HG02840 (cell line): ENCODE data around the gene PTAFR.
"Not testable (repeated sequence)": the region's sequence is repeated elsewhere in the genome, so short reads cannot be mapped to it uniquely, and the experiment has no call there.

ENCODE experiments used
- ATAC-seq: cut with Tn5 transposase; IDR thresholded peaks from one replicate; pipeline ENCODE4 v1.9.1; 2021; ENCODE audit warnings: mild to moderate bottlenecking, moderate library complexity, moderate number of reproducible peaks; ENCODE audit not compliant: unreplicated experiment, low FRiP score

PTAFR gene

DNA sequence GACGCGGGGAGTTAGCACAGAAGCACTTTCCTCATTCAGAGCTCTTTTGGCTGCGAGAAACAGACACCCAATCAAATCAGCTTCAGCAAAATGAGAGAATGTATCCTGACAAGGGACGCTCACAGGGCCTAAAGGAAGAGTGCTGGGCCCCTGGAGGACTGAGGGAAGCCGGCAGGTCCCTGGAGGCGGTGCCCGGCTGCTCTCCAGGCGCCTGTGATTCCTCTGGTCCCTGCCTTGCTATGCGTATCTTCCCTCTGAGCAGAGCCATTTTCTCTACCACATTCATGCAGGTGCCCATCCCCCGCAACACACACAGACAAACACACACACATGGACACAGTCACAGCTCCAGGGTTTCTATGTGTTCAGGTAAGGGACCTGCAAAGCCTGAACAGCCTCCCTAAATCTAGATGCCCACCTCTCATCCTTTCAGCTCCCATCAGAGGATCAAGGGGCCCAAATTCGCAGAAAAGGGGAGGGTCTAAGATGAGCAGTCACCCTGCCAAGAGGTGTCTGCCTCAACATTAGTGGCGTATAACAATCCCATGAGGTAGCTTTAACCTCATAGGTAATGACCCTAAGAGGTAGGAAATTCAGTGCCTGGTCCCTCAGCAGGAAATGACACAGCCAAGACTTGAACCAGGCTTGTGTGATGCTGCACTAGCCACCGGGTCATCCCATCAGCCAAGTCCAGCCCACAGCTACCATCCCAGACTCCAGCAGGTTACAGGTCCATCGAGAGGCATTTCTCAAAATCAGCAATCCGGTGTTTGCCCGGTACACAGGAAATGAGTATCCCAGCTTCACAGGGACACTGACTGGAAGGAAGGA is 29.0 kb downstream of the PTAFR start:
- ATAC-seq: peak; percentile 22

DNA sequence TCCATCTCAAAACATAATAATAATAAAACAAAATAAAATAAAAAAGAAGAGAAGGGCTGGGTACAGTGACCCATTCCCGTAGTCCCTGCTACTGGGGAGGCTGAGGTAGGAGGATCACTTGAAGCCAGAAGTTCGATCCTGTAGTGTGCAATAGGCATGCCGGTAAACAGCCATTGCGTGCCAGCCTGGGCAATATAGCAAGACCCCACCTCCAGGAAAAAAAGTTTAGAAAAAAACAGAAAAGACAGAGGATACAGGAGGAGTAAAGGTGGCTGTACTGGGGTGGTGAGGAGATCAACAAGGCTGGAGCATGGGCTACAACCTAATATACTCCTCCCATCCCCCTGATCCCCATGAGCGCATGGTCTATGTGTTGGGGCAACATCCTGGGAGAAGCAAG is 30.8 kb downstream of the PTAFR start:
- no peak for ATAC-seq

- peak; percentile 55 for ATAC-seq
These were observed 32.0 kb downstream of the PTAFR start for GRCh38 chr1:28144203-28145135.

DNA sequence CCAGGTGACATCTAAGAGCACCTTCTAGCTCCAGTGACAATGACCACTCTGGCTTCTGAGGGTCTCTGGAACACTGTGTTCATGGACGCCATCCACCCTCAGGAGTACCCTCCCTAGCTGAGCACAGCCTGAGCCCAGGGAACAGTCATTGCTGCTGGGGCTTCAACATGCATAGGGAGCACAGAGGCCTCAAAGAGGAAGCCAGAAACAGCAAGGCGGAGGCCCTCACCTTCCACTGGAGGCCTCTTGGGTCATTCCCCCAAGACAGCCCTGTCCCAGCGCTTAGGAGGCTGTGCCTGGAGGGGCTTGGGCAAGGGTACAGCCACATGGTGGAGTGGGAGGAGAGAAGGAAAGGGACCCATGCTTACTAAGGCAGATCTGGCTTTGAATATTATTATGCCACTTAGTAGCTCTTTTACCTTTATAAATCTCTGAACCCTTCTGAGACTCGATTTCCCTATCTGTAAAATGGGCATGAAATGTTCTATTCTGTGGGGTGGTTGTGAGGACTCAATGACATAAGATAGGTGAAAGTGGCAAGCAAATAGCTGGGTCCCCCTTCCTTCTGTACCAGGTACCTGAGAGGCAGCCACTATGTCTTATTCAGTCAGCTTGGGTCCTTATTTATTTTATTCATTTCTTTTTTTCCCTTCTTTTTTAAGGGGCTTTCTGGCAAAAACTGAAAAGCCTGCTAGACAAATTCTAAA is 32.8 kb downstream of the PTAFR start:
- ATAC-seq: no peak

GRCh38 chr1:28141685-28142084 is 34.8 kb downstream of the PTAFR start:
- no peak for ATAC-seq

- ATAC-seq: not testable (repeated sequence)
These were observed 36.6 kb downstream of the PTAFR start for GRCh38 chr1:28139866-28140265.

DNA sequence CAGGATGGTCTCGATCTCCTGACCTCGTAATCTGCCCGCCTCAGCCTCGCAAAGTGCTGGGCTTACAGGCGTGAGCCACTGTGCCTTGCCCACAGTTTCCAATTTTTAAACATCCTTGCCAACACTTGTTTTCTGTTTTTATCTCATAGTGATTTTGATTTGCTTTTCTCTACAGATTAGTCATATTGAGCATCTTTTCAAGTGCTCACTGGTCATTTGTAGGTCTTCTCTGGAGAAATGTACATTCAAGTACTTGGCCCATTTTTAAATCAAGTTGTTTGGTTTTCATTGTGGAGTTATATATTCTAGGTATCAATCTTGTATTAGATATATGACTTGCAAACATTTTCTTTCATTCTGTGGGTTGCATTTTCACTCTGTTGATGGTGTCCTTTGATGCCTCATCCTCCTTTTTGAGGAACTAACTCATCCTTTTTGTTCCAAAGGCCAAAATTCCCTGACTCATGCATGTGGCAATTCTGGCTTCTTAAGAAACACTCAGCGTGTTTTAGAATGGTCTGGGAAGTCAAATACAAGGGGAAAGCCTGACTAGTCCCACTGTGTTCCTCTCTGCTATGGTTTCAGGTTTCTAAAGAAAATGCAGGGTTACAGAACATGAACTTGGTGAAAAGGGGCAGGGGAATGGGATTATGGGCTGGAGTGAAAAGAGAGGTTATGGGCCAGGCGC is 37.3 kb downstream of the PTAFR start:
- no peak for ATAC-seq

DNA sequence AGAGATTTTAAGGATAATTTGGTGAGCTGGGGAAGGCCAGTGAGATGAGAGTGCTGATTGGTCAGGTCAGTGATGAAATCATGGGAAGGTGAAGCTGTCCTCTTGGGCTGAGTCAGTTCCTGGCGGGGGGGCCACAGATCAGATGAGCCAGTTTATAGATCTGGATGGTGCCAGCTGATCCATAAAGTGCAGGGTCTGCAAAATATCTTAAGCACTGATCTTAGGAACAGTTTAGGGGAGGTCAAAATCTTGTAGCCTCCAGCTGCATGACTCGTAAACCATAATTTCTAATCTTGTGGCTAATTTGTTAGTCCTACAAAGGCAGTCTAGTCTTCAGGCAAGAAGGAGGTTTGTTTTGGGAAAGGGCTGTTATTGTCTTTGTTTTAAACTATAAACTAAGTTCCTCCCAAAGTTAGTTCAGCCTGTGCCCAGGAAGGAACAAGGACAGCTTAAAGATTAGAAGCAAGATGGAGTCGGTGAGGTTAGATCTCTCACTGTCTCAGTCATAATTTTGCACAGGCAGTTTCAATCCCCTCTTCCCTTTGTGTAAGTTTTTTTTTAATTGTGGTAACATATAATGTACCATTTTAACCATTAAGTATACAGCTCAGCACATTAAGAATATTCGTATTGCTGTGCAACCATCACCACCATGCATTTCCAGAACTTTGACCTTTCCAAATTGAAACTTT is 39.4 kb downstream of the PTAFR start:
- ATAC-seq: no peak

- no peak for ATAC-seq
These were observed 40.1 kb downstream of the PTAFR start for GRCh38 chr1:28136169-28136921.

GRCh38 chr1:28135371-28136168 is 40.9 kb downstream of the PTAFR start:
- ATAC-seq: no peak

- no peak for ATAC-seq
These were observed 41.8 kb downstream of the PTAFR start for GRCh38 chr1:28134651-28135207.

DNA sequence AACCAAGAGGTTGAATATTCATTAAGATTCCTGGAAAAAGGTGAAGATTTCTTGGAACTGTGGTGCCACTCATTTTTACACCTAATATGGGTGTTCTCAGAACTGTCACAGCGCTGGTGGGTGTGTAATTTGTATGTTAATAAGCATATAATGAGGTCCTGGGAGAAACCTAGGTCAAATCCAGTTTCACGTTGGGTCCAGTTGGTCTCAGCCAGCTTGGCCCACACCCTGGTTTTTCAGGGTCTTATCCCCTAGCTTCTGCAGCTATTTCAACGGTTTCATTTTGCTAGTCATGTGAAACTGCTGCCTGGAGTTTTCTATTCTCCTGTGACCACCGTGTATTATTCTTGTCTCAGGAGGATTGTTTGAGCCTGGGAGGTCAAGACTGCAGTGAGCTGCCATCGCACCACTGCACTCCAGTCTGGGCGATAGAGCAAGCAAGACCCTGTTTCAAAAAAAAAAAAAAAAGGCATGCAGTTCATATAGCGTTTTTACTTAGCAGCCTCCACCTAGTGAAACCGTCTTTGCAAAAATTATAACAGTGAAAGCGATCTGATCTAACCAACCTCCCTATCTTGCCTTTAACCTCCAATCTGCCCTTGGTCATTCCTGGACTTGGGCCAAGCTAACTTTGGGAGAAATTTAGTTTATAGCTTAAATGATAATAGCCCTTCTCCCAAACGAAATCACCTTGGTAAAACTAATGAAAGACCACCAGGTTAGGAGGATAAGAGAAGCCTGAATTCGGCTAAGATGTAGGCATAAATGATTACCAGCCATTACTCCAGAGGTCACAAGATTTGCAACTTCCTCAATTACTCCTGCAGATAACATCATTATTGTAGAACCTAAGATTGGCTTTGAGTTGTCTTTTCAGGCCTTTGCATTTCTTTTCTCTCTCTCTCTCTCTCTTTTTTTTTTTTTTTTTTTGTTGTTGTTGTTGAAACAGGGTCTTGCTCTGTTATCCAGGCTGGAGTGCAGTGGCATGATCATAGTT is 44.0 kb downstream of the PTAFR start:
- no peak for ATAC-seq

- ATAC-seq: no peak
These were observed 45.6 kb downstream of the PTAFR start for GRCh38 chr1:28130901-28131300.

GRCh38 chr1:28129150-28129549 is 47.3 kb downstream of the PTAFR start:
- no peak for ATAC-seq

GRCh38 chr1:28127617-28128257 is 48.8 kb downstream of the PTAFR start:
- ATAC-seq: peak; percentile 65
